HepG2 (cell line): ENCODE data around the gene ATAD3C. TPM values are rescaled to one million over a fixed set of nuclear protein-coding genes. Genes with fewer than 3 reads are reported as not detected.

Experiments
- AGO2 ChIP-seq: fragments of 200-400 bp; formaldehyde crosslinking; optimal IDR thresholded peaks from 2 replicates; pipeline ENCODE3; 2017; ENCODE audit warnings: mild to moderate bottlenecking, low read depth, low read length, moderate library complexity
- AHDC1 ChIP-seq: sonication (generic); formaldehyde crosslinking; IDR thresholded peaks from 2 replicates; pipeline ENCODE4 v1.5.1; 2020; ENCODE audit warnings: mild to moderate bottlenecking, missing genetic modification reagents, borderline replicate concordance
- CENPT ChIP-seq: sonication (generic); formaldehyde crosslinking; IDR thresholded peaks from 2 replicates; pipeline ENCODE4 v1.8.0; 2022; ENCODE audit warnings: low read depth, mild to moderate bottlenecking, moderate library complexity, missing genetic modification reagents
- GLMP ChIP-seq: sonication (generic); formaldehyde crosslinking; IDR thresholded peaks from 2 replicates; pipeline ENCODE4 v1.9.0; 2021; ENCODE audit warnings: missing genetic modification reagents, mild to moderate bottlenecking, borderline replicate concordance
- GTF2F1 ChIP-seq: fragments of 150-350 bp; IDR thresholded peaks from 2 replicates; pipeline ENCODE4 v1.6.1; 2014; ENCODE audit warnings: low read length
- PHF21A ChIP-seq: sonication (generic); formaldehyde crosslinking; IDR thresholded peaks from 2 replicates; pipeline ENCODE4 v1.5.0; 2020; ENCODE audit warnings: mild to moderate bottlenecking, missing genetic modification reagents
- SIN3A ChIP-seq: IDR thresholded peaks from 2 replicates; pipeline ENCODE4 v1.6.1; 2011; ENCODE audit warnings: low read depth, mild to moderate bottlenecking, control low read depth, low read length, borderline replicate concordance
- STAG1 ChIP-seq: sonication (generic); formaldehyde crosslinking; IDR thresholded peaks from 2 replicates; pipeline ENCODE4 v1.4.0; 2020; ENCODE audit warnings: missing genetic modification reagents
- THAP9 ChIP-seq: sonication (generic); formaldehyde crosslinking; IDR thresholded peaks from 2 replicates; pipeline ENCODE4; 2020; ENCODE audit warnings: missing genetic modification reagents, mild to moderate bottlenecking, borderline replicate concordance
- TMF1 ChIP-seq: sonication (generic); formaldehyde crosslinking; IDR thresholded peaks from 2 replicates; pipeline ENCODE4 v1.8.1; 2022; ENCODE audit warnings: low read depth, missing genetic modification reagents
- U2AF1 ChIP-seq: fragments of 200-400 bp; formaldehyde crosslinking; optimal IDR thresholded peaks from 2 replicates; pipeline ENCODE3; 2017; ENCODE audit warnings: mild to moderate bottlenecking, low read depth, low read length
- ZBTB38 ChIP-seq: sonication (generic); formaldehyde crosslinking; IDR thresholded peaks from 2 replicates; pipeline ENCODE4 v1.5.1; 2020; ENCODE audit warnings: mild to moderate bottlenecking, missing genetic modification reagents
- ZBTB8A ChIP-seq: sonication (generic); formaldehyde crosslinking; IDR thresholded peaks from 2 replicates; pipeline ENCODE4 v1.4.0; 2020; ENCODE audit warnings: mild to moderate bottlenecking, low read depth, missing genetic modification reagents, borderline replicate concordance
- ZNF136 ChIP-seq: sonication (generic); formaldehyde crosslinking; IDR thresholded peaks from 2 replicates; pipeline ENCODE4 v1.8.1; 2022; ENCODE audit warnings: low read depth, mild to moderate bottlenecking, moderate library complexity, missing genetic modification reagents
- ZNF557 ChIP-seq: sonication (generic); formaldehyde crosslinking; IDR thresholded peaks from 2 replicates; pipeline ENCODE4 v1.4.0; 2020; ENCODE audit warnings: missing genetic modification reagents
- ZNF563 ChIP-seq: sonication (generic); formaldehyde crosslinking; IDR thresholded peaks from 2 replicates; pipeline ENCODE4 v1.8.0; 2022; ENCODE audit warnings: mild to moderate bottlenecking, moderate library complexity, missing genetic modification reagents
- ZNF816 ChIP-seq: sonication (generic); formaldehyde crosslinking; IDR thresholded peaks from 2 replicates; pipeline ENCODE4 v1.8.0; 2022; ENCODE audit warnings: missing genetic modification reagents, mild to moderate bottlenecking, borderline replicate concordance
- ZNF850 ChIP-seq: sonication (generic); formaldehyde crosslinking; conservative IDR thresholded peaks from 2 replicates; pipeline ENCODE4 v1.9.0; 2021; ENCODE audit warnings: mild to moderate bottlenecking, missing genetic modification reagents
- polyA plus RNA-seq, 8 experiments: library from polyadenylated mRNA; depleted of rRNA in 3 of 8; stranded (reverse) in 7 of 8; unstranded in 1 of 8; fragments of >200 nt; fragmentation: Illumina TruSeq in 4 of 8; extraction: Trizol in 4 of 8; gene quantifications; 2 replicates each; pipeline versions ENCODE4 v1.2.1 to v1.2.3, GENCODE V29; 2011 to 2016; ENCODE audit warnings: low read depth in 4 of 8, missing spikeins in 1 of 8, mixed read lengths in 1 of 8; ENCODE audit not compliant: insufficient read depth in 1 of 8
- total RNA-seq, 5 experiments: library from RNA; depleted of rRNA; stranded (reverse); fragments of >200 nt; fragmentation: Illumina TruSeq; extraction: Trizol; gene quantifications; 2 replicates each; pipeline ENCODE4 v1.2.3, GENCODE V29; 2016; ENCODE audit warnings: low read depth in 1 of 5

Gene ATAD3C
- total and polyA plus RNA-seq, 2 of the 13 experiments (the other 11 are each of a cell fraction or from before 2014, with no cell fraction given), result 2.4 to 3.2 TPM

GRCh38 chr1:1406101-1406820, 43.2 kb upstream of the ATAD3C start (continued):
- TF ChIP-seq AHDC1 (CRISPR knock-in tag), result 0 out of 2 replicates have a peak, but pooled peaks have one; percentile 0
- TF ChIP-seq SIN3A, result no peak
- TF ChIP-seq AGO2, result peak; percentile 11
- peak; percentile 11; the same call in 1 of the 2 replicates for TF ChIP-seq STAG1 (CRISPR knock-in tag)
- TF ChIP-seq ZNF557 (CRISPR knock-in tag), result no peak
- TF ChIP-seq ZBTB8A, result no peak
- no peak for TF ChIP-seq ZNF136 (CRISPR knock-in tag)
- TF ChIP-seq ZNF563 (CRISPR knock-in tag), result 0 out of 2 replicates have a peak, but pooled peaks have one; percentile 33
- TF ChIP-seq ZBTB38 (CRISPR knock-in tag), result peak; percentile 56; the same call in 1 of the 2 replicates
- TF ChIP-seq GTF2F1, result no peak
- no peak for TF ChIP-seq U2AF1
- TF ChIP-seq TMF1 (CRISPR knock-in tag), result no peak
- 0 out of 2 replicates have a peak, but pooled peaks have one; percentile 4 for TF ChIP-seq ZNF816
- no peak for TF ChIP-seq PHF21A (CRISPR knock-in tag)
- no peak for TF ChIP-seq THAP9 (CRISPR knock-in tag)
- no peak for TF ChIP-seq CENPT (CRISPR knock-in tag)
- TF ChIP-seq GLMP (CRISPR knock-in tag), result no peak
- TF ChIP-seq ZNF850 (CRISPR knock-in tag), result 0 out of 2 replicates have a peak, but pooled peaks have one; percentile 4
